Mesenchymal stem cell (in vitro differentiated cells and primary cell): ENCODE measurements around the gene NCAPH2.

Source experiments
- DNase-seq: peaks from one replicate; pipeline ENCODE4 v3.0.0-alpha.2; 2013
- H2AFZ ChIP-seq: one replicate; pipeline ENCODE4 v1.6.1; 2013; ENCODE audit warnings: low read depth, mild to moderate bottlenecking, control low read depth, inconsistent platforms, low read length, moderate library complexity
- H2AK5ac ChIP-seq: 2 replicates; pipeline ENCODE4 v1.6.1; 2013; ENCODE audit warnings: low read length, moderate library complexity, mild to moderate bottlenecking, inconsistent platforms; ENCODE audit not compliant: severe bottlenecking
- H2BK120ac ChIP-seq: one replicate; pipeline ENCODE4 v1.6.1; 2013; ENCODE audit warnings: low read depth, mild to moderate bottlenecking, inconsistent platforms, low read length, moderate library complexity
- H2BK12ac ChIP-seq, 2 experiments: one replicate each; pipeline ENCODE4 v1.6.1; 2013; ENCODE audit warnings: inconsistent platforms in 2 of 2, low read length in 2 of 2, mild to moderate bottlenecking in 2 of 2, moderate library complexity in 2 of 2, control low read depth in 1 of 2
- H2BK15ac ChIP-seq: one replicate; pipeline ENCODE4 v1.6.1; 2013; ENCODE audit warnings: mild to moderate bottlenecking, low read depth, inconsistent platforms; ENCODE audit not compliant: poor library complexity, severe bottlenecking
- H2BK5ac ChIP-seq: 2 replicates; pipeline ENCODE4 v1.6.1; 2013; ENCODE audit warnings: low read depth, mild to moderate bottlenecking, low read length, control low read depth, inconsistent platforms; ENCODE audit not compliant: poor library complexity, severe bottlenecking
- H3K14ac ChIP-seq, 2 experiments: one replicate each; pipeline ENCODE4 v1.6.1; 2013; ENCODE audit warnings: inconsistent platforms in 2 of 2, low read length in 2 of 2, control low read depth in 1 of 2, mild to moderate bottlenecking in 1 of 2, moderate library complexity in 1 of 2
- H3K18ac ChIP-seq, 2 experiments: one replicate each; pipeline ENCODE4 v1.6.1; 2013; ENCODE audit warnings: inconsistent platforms in 2 of 2, low read length in 2 of 2, control low read depth in 1 of 2, low read depth in 1 of 2, mild to moderate bottlenecking in 1 of 2
- H3K23ac ChIP-seq, 2 experiments: one replicate each; pipeline ENCODE4 v1.6.1; 2013; ENCODE audit warnings: inconsistent platforms in 2 of 2, low read length in 2 of 2, mild to moderate bottlenecking in 2 of 2, moderate library complexity in 2 of 2, control low read depth in 1 of 2
- H3K27ac ChIP-seq: 2 replicates; pipeline ENCODE4 v1.5.1; 2013; ENCODE audit warnings: mild to moderate bottlenecking, moderate library complexity, low read length, control low read depth, inconsistent platforms; ENCODE audit not compliant: poor library complexity, severe bottlenecking
- H3K27me3 ChIP-seq, 2 experiments: 2 replicates each; pipeline versions ENCODE4 v1.6.1 to v1.7.0; 2013; ENCODE audit warnings: low read length in 2 of 2, mild to moderate bottlenecking in 2 of 2, moderate library complexity in 2 of 2, control low read depth in 1 of 2, inconsistent platforms in 1 of 2; ENCODE audit not compliant: control insufficient read depth in 1 of 2, insufficient read depth in 1 of 2
- H3K36me3 ChIP-seq, 2 experiments: 2 replicates each; pipeline versions ENCODE4 v1.6.1 to v1.7.0; 2013; ENCODE audit warnings: low read length in 2 of 2, control low read depth in 1 of 2, inconsistent platforms in 1 of 2, low read depth in 1 of 2, mild to moderate bottlenecking in 1 of 2; ENCODE audit not compliant: insufficient read depth in 2 of 2, control insufficient read depth in 1 of 2
- H3K4ac ChIP-seq, 2 experiments: one replicate each; pipeline ENCODE4 v1.6.1; 2013; ENCODE audit warnings: inconsistent platforms in 2 of 2, low read length in 2 of 2, mild to moderate bottlenecking in 2 of 2, moderate library complexity in 2 of 2, control low read depth in 1 of 2, low read depth in 1 of 2
- H3K4me1 ChIP-seq: 2 replicates; pipeline ENCODE4 v1.6.1; 2013; ENCODE audit warnings: low read depth, low read length, control low read depth; ENCODE audit not compliant: control insufficient read depth, insufficient read depth
- H3K4me2 ChIP-seq: 2 replicates; pipeline ENCODE4 v1.6.1; 2013; ENCODE audit warnings: low read length, mild to moderate bottlenecking, inconsistent platforms; ENCODE audit not compliant: poor library complexity, severe bottlenecking
- H3K4me3 ChIP-seq, 2 experiments: 2 replicates each; pipeline versions ENCODE4 v1.5.1 to v1.7.0; 2013; ENCODE audit warnings: low read length in 2 of 2, mild to moderate bottlenecking in 2 of 2, control low read depth in 1 of 2, low read depth in 1 of 2; ENCODE audit not compliant: insufficient read depth in 1 of 2
- H3K79me1 ChIP-seq: replicated peaks from 2 replicates; pipeline ENCODE4 v1.6.1; 2013; ENCODE audit warnings: mild to moderate bottlenecking, control low read depth, low read length, inconsistent platforms; ENCODE audit not compliant: poor library complexity, severe bottlenecking
- H3K9ac ChIP-seq: 2 replicates; pipeline ENCODE4 v1.7.0; 2013; ENCODE audit warnings: mild to moderate bottlenecking, low read length, moderate library complexity
- H3K9me3 ChIP-seq: 2 replicates; pipeline ENCODE4 v1.7.0; 2013; ENCODE audit warnings: mild to moderate bottlenecking, low read length; ENCODE audit not compliant: control insufficient read depth
- H4K8ac ChIP-seq: one replicate; pipeline ENCODE4 v1.6.1; 2013; ENCODE audit warnings: inconsistent platforms, mild to moderate bottlenecking, low read length, moderate library complexity
- H4K91ac ChIP-seq: one replicate; pipeline ENCODE4 v1.6.1; 2013; ENCODE audit warnings: mild to moderate bottlenecking, low read length, inconsistent platforms
- WGBS: methylation state at CpG from one replicate; pipeline ENCODE4 v1.1.7; 2013; ENCODE audit warnings: mixed read lengths; 5-methylcytosine and 5-hydroxymethylcytosine counted together

The NCAPH2 gene

DNA sequence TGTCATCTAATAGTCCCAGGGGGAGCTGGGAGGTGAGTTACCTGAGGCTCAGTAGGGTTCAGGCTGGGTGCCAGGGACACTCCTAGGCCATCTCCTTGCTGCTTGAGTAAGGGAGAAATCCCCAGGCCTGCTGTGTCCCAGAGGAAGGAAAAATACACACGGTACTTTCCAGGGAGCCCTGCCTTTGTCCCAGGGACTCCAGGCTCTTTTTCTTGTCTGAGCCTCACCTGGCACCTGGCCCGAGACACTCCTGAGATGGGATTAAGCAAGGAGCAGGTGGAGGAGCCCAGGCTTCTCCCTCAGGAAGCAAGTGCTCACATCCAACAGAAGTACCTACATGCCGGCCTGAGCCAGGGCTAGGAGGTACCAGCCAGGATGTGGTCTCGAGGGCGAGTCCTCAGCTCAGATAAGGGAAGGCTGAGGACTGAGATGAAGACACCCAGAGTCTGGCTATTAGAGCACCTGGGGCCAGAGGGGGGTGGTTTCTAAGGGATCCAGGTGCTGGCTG, 36.8 kb downstream of the NCAPH2 start:
- Histone ChIP-seq H3K27me3 (peaks cover 0 to 50% of the 10 kb centered on the region in 2 experiments), H3K4me1 (peaks cover 10% of the 10 kb centered on the region), H3K4ac (peak overlapping the region in 1 of 2 experiments; percentile 1), H3K14ac (no peak overlapping the region), H2BK120ac (no peak overlapping the region), H3K9ac (peak overlapping the region; percentile 76), H2AFZ (no peak overlapping the region), H3K18ac (peak overlapping the region in 1 of 2 experiments; percentile 37), H3K36me3 (no peaks in the 10 kb centered on the region), H3K23ac (peak overlapping the region in 1 of 2 experiments; percentile 2), H2BK12ac (peak overlapping the region; percentile 54 to 67), H3K79me1 (no peaks in the 10 kb centered on the region), H3K9me3 (no peaks in the 10 kb centered on the region), H2BK15ac (peak overlapping the region; percentile 19), H2AK5ac (no peak overlapping the region), H3K4me3 (peak overlapping the region in 1 of 2 experiments; percentile 65), H3K27ac (no peak overlapping the region), H4K8ac (peak overlapping the region; percentile 65), H2BK5ac (no peak overlapping the region), H4K91ac (peak overlapping the region; percentile 3), H3K4me2 (no peak overlapping the region)
- DNase-seq: no peak
- WGBS: 87% methylated on average over 5 of the region's 5 CpGs

- Histone ChIP-seq H3K27me3 (peaks cover 0 to 59% of the 10 kb centered on the region in 2 experiments), H2AFZ (no peak within 1 kb of the TSS), H3K4me1 (peaks cover 10% of the 10 kb centered on the region), H3K79me1 (no peaks in the 10 kb centered on the region), H3K23ac (no peak within 1 kb of the TSS), H3K27ac (no peak within 1 kb of the TSS), H3K9ac (no peak within 1 kb of the TSS), H3K36me3 (no peaks in the 10 kb centered on the region), H4K8ac (peak within 1 kb of the TSS; percentile 65), H3K14ac (no peak within 1 kb of the TSS), H2BK15ac (peak within 1 kb of the TSS; percentile 15), H2BK5ac (no peak within 1 kb of the TSS), H3K18ac (peak within 1 kb of the TSS; percentile 48 to 71), H3K4me2 (no peak within 1 kb of the TSS), H2BK120ac (peak within 1 kb of the TSS; percentile 22), H2BK12ac (peak within 1 kb of the TSS; percentile 61 to 67), H2AK5ac (no peak within 1 kb of the TSS), H3K4ac (peak within 1 kb of the TSS in 1 of 2 experiments; percentile 47), H4K91ac (peak within 1 kb of the TSS; percentile 52), H3K4me3 (no peak within 1 kb of the TSS), H3K9me3 (no peaks in the 10 kb centered on the region)
- peak; percentile 55 for DNase-seq
- WGBS: 75% methylated on average over 10 of the region's 10 CpGs
Observed at GRCh38 chr22:50545522-50546325, 37.7 kb downstream of the NCAPH2 start, which contains the start of gene KLHDC7B. TSS of gene KLHDC7B (plus strand) at chr22:50545899. CDS start at chr22:50546244, 345 bp downstream.

- H3K4me3 ChIP-seq: no peak overlapping the region
- peak overlapping the region in 1 of 2 experiments; percentile 47 for H3K4ac ChIP-seq
Observed at GRCh38 chr22:50546326-50547262, 38.6 kb downstream of the NCAPH2 start.

More at GRCh38 chr22:50546326-50547262, 38.6 kb downstream of the NCAPH2 start:
- no peak overlapping the region for H3K23ac ChIP-seq
- H3K4me2 ChIP-seq: no peak overlapping the region
- peak overlapping the region; percentile 61 to 67 for H2BK12ac ChIP-seq
- 97% methylated on average over 78 of the region's 78 CpGs for WGBS
- no peak overlapping the region for H2AK5ac ChIP-seq
- peak overlapping the region; percentile 65 for H4K8ac ChIP-seq
- H4K91ac ChIP-seq: peak overlapping the region; percentile 52
- H3K4me1 ChIP-seq: peaks cover 10% of the 10 kb centered on the region
- H2BK15ac ChIP-seq: no peak overlapping the region
- no peak overlapping the region for H3K14ac ChIP-seq
- H3K27ac ChIP-seq: no peak overlapping the region
- H2BK5ac ChIP-seq: no peak overlapping the region
- peak overlapping the region; percentile 48 to 54 for H3K18ac ChIP-seq
- H3K36me3 ChIP-seq: no peaks in the 10 kb centered on the region
- DNase-seq: no peak
- peaks cover 5 to 64% of the 10 kb centered on the region in 2 experiments for H3K27me3 ChIP-seq
- H2AFZ ChIP-seq: no peak overlapping the region
- H3K79me1 ChIP-seq: no peaks in the 10 kb centered on the region
- no peak overlapping the region for H2BK120ac ChIP-seq
- no peak overlapping the region for H3K9ac ChIP-seq
- no peaks in the 10 kb centered on the region for H3K9me3 ChIP-seq
